Neural progenitor cell (in vitro differentiated cells): Measurements from ENCODE around the gene CXorf58. TPM values are rescaled to one million over a fixed set of nuclear protein-coding genes. Genes with fewer than 3 reads are reported as not detected.

Experiments used
- DNase-seq: peaks from one replicate; pipeline ENCODE4 v3.0.0-alpha.2; 2016; ENCODE audit warnings: low spot score
- H2AFZ ChIP-seq: fragments of 200-600 bp; sonication (generic); replicated peaks from 2 replicates; pipeline ENCODE4 v1.6.1; 2016; ENCODE audit warnings: antibody characterized with exemption
- H3F3A ChIP-seq: fragments of 200-600 bp; sonication (generic); 2 replicates; pipeline ENCODE4 v1.6.1; 2016; ENCODE audit warnings: antibody characterized with exemption, low read depth
- H3K27ac ChIP-seq: fragments of 200-600 bp; sonication (generic); 2 replicates; pipeline ENCODE4 v1.5.1; 2016; ENCODE audit warnings: mild to moderate bottlenecking
- H3K27me3 ChIP-seq: fragments of 200-600 bp; sonication (generic); 2 replicates; pipeline ENCODE4 v1.6.1; 2016; ENCODE audit warnings: mild to moderate bottlenecking, moderate library complexity
- H3K36me3 ChIP-seq: fragments of 200-600 bp; sonication (generic); 2 replicates; pipeline ENCODE4 v1.5.1; 2016
- H3K4me1 ChIP-seq: fragments of 200-600 bp; sonication (generic); 2 replicates; pipeline ENCODE4 v1.6.1; 2016; ENCODE audit warnings: mixed run types
- H3K4me2 ChIP-seq: fragments of 200-600 bp; sonication (generic); 2 replicates; pipeline ENCODE4 v1.6.1; 2016
- H3K4me3 ChIP-seq: fragments of 200-600 bp; sonication (generic); 2 replicates; pipeline ENCODE4 v1.5.1; 2016
- H3K79me2 ChIP-seq: fragments of 200-600 bp; sonication (generic); 2 replicates; pipeline ENCODE4 v1.6.1; 2016; ENCODE audit warnings: low read depth
- H3K9ac ChIP-seq: fragments of 200-600 bp; sonication (generic); 2 replicates; pipeline ENCODE4 v1.6.1; 2016
- H3K9me3 ChIP-seq: fragments of 200-600 bp; sonication (generic); 2 replicates; pipeline ENCODE4 v1.5.1; 2016; ENCODE audit warnings: low read depth
- H4K20me1 ChIP-seq: fragments of 200-600 bp; sonication (generic); 2 replicates; pipeline ENCODE4 v1.6.1; 2016; ENCODE audit warnings: low read depth
- H3K27ac Mint-ChIP-seq: 3 replicates; pipeline ENCODE4 v1.8.0; 2021; ENCODE audit warnings: mixed read lengths
- H3K27me3 Mint-ChIP-seq: 2 replicates; pipeline ENCODE4 v1.8.0; 2022; ENCODE audit warnings: low read depth, mild to moderate bottlenecking, inconsistent platforms, moderate library complexity, mixed read lengths; ENCODE audit not compliant: insufficient read depth
- H3K36me3 Mint-ChIP-seq: 3 replicates; pipeline ENCODE4 v1.8.0; 2021; ENCODE audit warnings: mixed read lengths
- H3K4me1 Mint-ChIP-seq: 3 replicates; pipeline ENCODE4 v1.8.0; 2021; ENCODE audit warnings: mixed read lengths
- H3K4me3 Mint-ChIP-seq: 3 replicates; pipeline ENCODE4 v1.8.0; 2021; ENCODE audit warnings: mild to moderate bottlenecking, moderate library complexity, mixed read lengths
- H3K9me3 Mint-ChIP-seq: 3 replicates; pipeline ENCODE4 v1.8.0; 2020; ENCODE audit warnings: mixed read lengths
- CTCF ChIP-seq: fragments of 200-600 bp; sonication (generic); IDR thresholded peaks from 2 replicates; pipeline ENCODE4 v1.5.1; 2017; ENCODE audit warnings: antibody characterized with exemption, mild to moderate bottlenecking
- EZH2 ChIP-seq: fragments of 200-600 bp; sonication (generic); IDR thresholded peaks from 2 replicates; pipeline ENCODE4 v1.6.1; 2017; ENCODE audit warnings: antibody characterized with exemption, mild to moderate bottlenecking, moderate library complexity
- EZH2phosphoT487 ChIP-seq: fragments of 200-600 bp; sonication (generic); IDR thresholded peaks from 2 replicates; pipeline ENCODE4 v1.6.1; 2017; ENCODE audit warnings: antibody characterized with exemption
- total RNA-seq: library from RNA; depleted of rRNA; stranded (reverse); fragments of >200 nt; gene quantifications from 2 replicates; pipeline ENCODE4 v1.2.3, GENCODE V29; 2015; ENCODE audit warnings: low replicate concordance

The CXorf58 gene
- total RNA-seq, 1 donor from 2014 or later, result not detected

DNA sequence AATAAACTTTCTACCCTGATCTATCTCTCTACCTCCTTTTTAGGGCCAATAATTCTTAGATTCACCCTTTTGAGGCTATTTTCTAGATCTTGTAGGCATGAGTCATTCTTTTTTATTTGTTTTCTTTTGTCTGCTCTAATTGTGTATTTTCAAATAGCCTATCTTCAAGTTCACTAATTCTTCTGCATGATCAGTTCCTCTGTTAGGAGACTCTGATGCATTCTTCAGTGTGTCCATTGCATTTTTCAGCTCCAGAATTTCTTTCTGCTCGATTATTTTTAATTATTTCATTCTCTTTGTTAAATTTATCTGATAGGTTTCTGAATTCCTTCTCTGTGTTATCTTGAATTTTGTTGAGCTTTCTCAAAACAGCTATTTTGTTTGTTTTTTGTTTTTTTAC lies 11.3 kb downstream of the CXorf58 start:
- Histone ChIP-seq H3K4me1 (peaks cover 6% of the 10 kb centered on the region), H3F3A (peaks cover 12% of the 10 kb centered on the region), H3K4me3 (no peak overlapping the region), H3K4me2 (no peak overlapping the region), H3K27ac (no peak overlapping the region), H3K9ac (no peak overlapping the region), H3K9me3 (no peaks in the 10 kb centered on the region), H4K20me1 (no peaks in the 10 kb centered on the region), H3K36me3 (no peaks in the 10 kb centered on the region), H3K27me3 (no peaks in the 10 kb centered on the region), H3K79me2 (no peaks in the 10 kb centered on the region), H2AFZ (no peak overlapping the region)
- H3K27me3 Mint-ChIP-seq, result no peaks in the 10 kb centered on the region
- H3K9me3 Mint-ChIP-seq, result peaks cover 9% of the 10 kb centered on the region
- H3K4me3 Mint-ChIP-seq, result no peak overlapping the region
- TF ChIP-seq EZH2phosphoT487 (no peak), EZH2 (no peak), CTCF (no peak)
- H3K27ac Mint-ChIP-seq, result no peak overlapping the region
- no peak for DNase-seq
- no peaks in the 10 kb centered on the region for H3K4me1 Mint-ChIP-seq
- no peaks in the 10 kb centered on the region for H3K36me3 Mint-ChIP-seq

- Mint-ChIP-seq H3K27ac (no peak overlapping the region), H3K9me3 (peaks cover 9% of the 10 kb centered on the region), H3K4me3 (no peak overlapping the region), H3K4me1 (no peaks in the 10 kb centered on the region), H3K36me3 (no peaks in the 10 kb centered on the region), H3K27me3 (no peaks in the 10 kb centered on the region)
- peak overlapping the region; percentile 23 for H3K4me2 ChIP-seq
- peaks cover 6% of the 10 kb centered on the region for H3K4me1 ChIP-seq
- TF ChIP-seq EZH2phosphoT487 (no peak), CTCF (peak; percentile 67)
- H3K9me3 ChIP-seq, result no peaks in the 10 kb centered on the region
- H3K27ac ChIP-seq, result peak overlapping the region; percentile 59
- H3K4me3 ChIP-seq, result no peak overlapping the region
- DNase-seq, result peak; percentile 74
- H4K20me1 ChIP-seq, result no peaks in the 10 kb centered on the region
- no peaks in the 10 kb centered on the region for H3K36me3 ChIP-seq
- peaks cover 12% of the 10 kb centered on the region for H3F3A ChIP-seq
- peak overlapping the region; percentile 60 for H2AFZ ChIP-seq
- H3K27me3 ChIP-seq, result no peaks in the 10 kb centered on the region
- no peak overlapping the region for H3K9ac ChIP-seq
- H3K79me2 ChIP-seq, result no peaks in the 10 kb centered on the region
Observed at GRCh38 chrX:23919706-23920320, 12.0 kb downstream of the CXorf58 start.

DNA sequence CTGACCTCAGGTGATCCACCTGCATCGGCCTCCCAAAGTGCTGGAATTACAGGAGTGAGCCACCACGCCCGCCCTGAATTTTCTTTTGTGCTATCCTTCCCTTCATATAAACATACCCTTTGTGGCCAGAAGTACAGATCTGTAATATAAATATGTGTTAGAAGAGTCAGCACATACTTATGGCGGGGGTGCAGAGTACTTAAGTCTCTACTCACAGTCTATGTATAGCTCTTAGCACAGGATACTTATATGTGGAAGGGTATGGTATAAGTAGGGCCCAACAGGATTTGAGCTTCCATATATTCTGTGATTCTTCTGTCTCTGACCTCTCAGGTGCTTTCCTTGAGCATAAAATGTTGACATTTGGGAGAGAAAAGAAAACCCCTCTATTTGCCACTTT lies 18.2 kb downstream of the CXorf58 start:
- H3K36me3 Mint-ChIP-seq, result no peaks in the 10 kb centered on the region
- TF ChIP-seq EZH2phosphoT487 (no peak), EZH2 (no peak), CTCF (no peak)

More for the DNA sequence above, 18.2 kb downstream of the CXorf58 start:
- H3K27ac Mint-ChIP-seq, result no peak overlapping the region
- H3K27me3 Mint-ChIP-seq, result peaks cover 2% of the 10 kb centered on the region
- no peaks in the 10 kb centered on the region for H3K27me3 ChIP-seq
- no peaks in the 10 kb centered on the region for H4K20me1 ChIP-seq
- H3K4me1 Mint-ChIP-seq, result no peaks in the 10 kb centered on the region
- H3K36me3 ChIP-seq, result no peaks in the 10 kb centered on the region
- no peaks in the 10 kb centered on the region for H3K4me1 ChIP-seq
- no peaks in the 10 kb centered on the region for H3K79me2 ChIP-seq
- no peaks in the 10 kb centered on the region for H3K9me3 ChIP-seq
- H3K9me3 Mint-ChIP-seq, result no peaks in the 10 kb centered on the region
- H3K9ac ChIP-seq, result no peak overlapping the region
- no peaks in the 10 kb centered on the region for H3F3A ChIP-seq
- no peak overlapping the region for H3K4me2 ChIP-seq
- no peak overlapping the region for H3K27ac ChIP-seq
- no peak overlapping the region for H3K4me3 Mint-ChIP-seq
- DNase-seq, result no peak
- no peak overlapping the region for H3K4me3 ChIP-seq
- H2AFZ ChIP-seq, result no peak overlapping the region
